Measurements from ENCODE around the gene LHPP.

DNA sequence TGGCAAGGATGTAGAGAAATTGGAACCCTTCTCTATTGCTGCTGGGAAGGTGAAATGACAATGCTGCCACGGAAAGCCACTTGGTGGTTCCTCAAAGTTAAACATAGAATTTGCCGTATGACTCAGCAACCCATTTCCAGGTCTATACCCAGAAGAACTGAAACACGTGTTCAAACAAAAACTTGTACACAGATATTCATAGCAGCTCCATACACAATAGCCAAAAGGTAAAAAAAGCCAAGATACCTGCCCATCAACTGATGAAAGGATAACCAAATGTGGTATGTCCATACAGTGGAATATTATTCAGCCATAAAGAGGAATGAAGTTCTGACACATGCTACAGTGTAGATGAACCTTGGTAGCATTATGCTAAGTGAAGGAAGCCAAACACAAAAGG, 39.1 kb downstream of the LHPP start:
- TF ChIP-seq EZH2phosphoT487 (IDR thresholded peaks at IDR 0.05; ENCODE audit: borderline replicate concordance, low read length) (no peak), EZH2 (IDR thresholded peaks at IDR 0.05; ENCODE audit: low read length, unreplicated experiment) (no peak)
